Measurements from ENCODE around the gene GPC6.
"Not testable (repeated sequence)": the region's sequence is repeated elsewhere in the genome, so short reads cannot be mapped to it uniquely, and the experiment has no call there.

Gene GPC6

GRCh38 chr13:93323880-93324279 is 97.3 kb downstream of the GPC6 start:
- DNase-seq (ENCODE audit: low spot score) = not testable (repeated sequence)

GRCh38 chr13:93325303-93326233 is 99.0 kb downstream of the GPC6 start:
- DNase-seq (ENCODE audit: low spot score) = no peak

GRCh38 chr13:93326234-93326811 is 99.7 kb downstream of the GPC6 start:
- no peak for DNase-seq (ENCODE audit: low spot score)

- no peak for DNase-seq (ENCODE audit: low spot score)
Observed at GRCh38 chr13:93328943-93329342, 102.3 kb downstream of the GPC6 start.

GRCh38 chr13:93336728-93337127 is 110.1 kb downstream of the GPC6 start:
- no peak for DNase-seq (ENCODE audit: low spot score)

GRCh38 chr13:93338030-93338429 is 111.4 kb downstream of the GPC6 start:
- no peak for DNase-seq (ENCODE audit: low spot score)

GRCh38 chr13:93338906-93339305 is 112.3 kb downstream of the GPC6 start:
- no peak for DNase-seq (ENCODE audit: low spot score)

- no peak for DNase-seq (ENCODE audit: low spot score)
Observed at GRCh38 chr13:93339550-93339949, 112.9 kb downstream of the GPC6 start.

GRCh38 chr13:93341517-93341916 is 114.9 kb downstream of the GPC6 start:
- no peak for DNase-seq (ENCODE audit: low spot score)

GRCh38 chr13:93343097-93343496 is 116.5 kb downstream of the GPC6 start:
- DNase-seq (ENCODE audit: low spot score) = no peak

GRCh38 chr13:93344048-93344705 is 117.6 kb downstream of the GPC6 start:
- no peak for DNase-seq (ENCODE audit: low spot score)

- DNase-seq (ENCODE audit: low spot score) = no peak
Observed at GRCh38 chr13:93345024-93345423, 118.4 kb downstream of the GPC6 start.

GRCh38 chr13:93345770-93346169 is 119.2 kb downstream of the GPC6 start:
- no peak for DNase-seq (ENCODE audit: low spot score)

- no peak for DNase-seq (ENCODE audit: low spot score)
Observed at GRCh38 chr13:93352616-93353015, 126.0 kb downstream of the GPC6 start.

- DNase-seq (ENCODE audit: low spot score) = no peak
Observed at GRCh38 chr13:93355094-93355493, 128.5 kb downstream of the GPC6 start.

GRCh38 chr13:93356469-93356868 is 129.9 kb downstream of the GPC6 start:
- DNase-seq (ENCODE audit: low spot score) = no peak

- DNase-seq (ENCODE audit: low spot score) = no peak
Observed at GRCh38 chr13:93360021-93360420, 133.4 kb downstream of the GPC6 start.

- no peak for DNase-seq (ENCODE audit: low spot score)
Observed at GRCh38 chr13:93361703-93362102, 135.1 kb downstream of the GPC6 start.

- no peak for DNase-seq (ENCODE audit: low spot score)
Observed at GRCh38 chr13:93364166-93364565, 137.6 kb downstream of the GPC6 start.

- DNase-seq (ENCODE audit: low spot score) = no peak
Observed at GRCh38 chr13:93368296-93368695, 141.7 kb downstream of the GPC6 start.

- DNase-seq (ENCODE audit: low spot score) = no peak
Observed at GRCh38 chr13:93368718-93369117, 142.1 kb downstream of the GPC6 start.

- no peak for DNase-seq (ENCODE audit: low spot score)
Observed at GRCh38 chr13:93372856-93373255, 146.2 kb downstream of the GPC6 start.

- no peak for DNase-seq (ENCODE audit: low spot score)
Observed at GRCh38 chr13:93375491-93375890, 148.9 kb downstream of the GPC6 start.

Measured in left forelimb (tissue), 1 donor.